ENCODE data around the gene ADM2. TPM values are rescaled to one million over a fixed set of nuclear protein-coding genes. Genes with fewer than 3 reads are reported as not detected.

ADM2 gene
- total RNA-seq, 6 experiments from 2014 or later, result 1.0 to 19.2 (median 2.2) TPM

GRCh38 chr22:50482107-50483074, 1.0 kb downstream of the ADM2 start:
- Histone ChIP-seq H3K4me3 (peak overlapping the region; percentile 45 to 53 (median 52)), H3K27me3 (no peaks in the 10 kb centered on the region), H3K9me3 (no peaks in the 10 kb centered on the region), H3K27ac (no peak overlapping the region), H3K36me3 (no peaks in the 10 kb centered on the region), H3K4me1 (peaks cover 0 to 11% (median 1%) of the 10 kb centered on the region in 4 donors)
- ATAC-seq, result peak; percentile 23 to 64 (median 40)
- TF ChIP-seq POLR2A (IDR thresholded peaks at IDR 0.05) (no peak), CTCF (IDR thresholded peaks at IDR 0.05) (no peak)
- intact Hi-C loops (cut with DNase I), result loop anchor here in 1 of 2 donors (10.0 kb wide), 1 partner anchor 238 kb away; the partner anchor contains the start of gene TUBGCP6
- DNase-seq, result no peak
- WGBS (ENCODE audit: insufficient coverage, low coverage, low lambda C conversion rate, missing lambda C conversion rate), result 44% methylated on average over 7 of the region's 35 CpGs

- no peak overlapping the region for H3K27ac ChIP-seq
These were observed 1.8 kb downstream of the ADM2 start for GRCh38 chr22:50483106-50483505.

GRCh38 chr22:50483556-50483955, 2.2 kb downstream of the ADM2 start:
- no peak for ATAC-seq
- WGBS (ENCODE audit: insufficient coverage, low coverage, low lambda C conversion rate, missing lambda C conversion rate), result no CpG with 5 or more reads among the region's 8 CpGs
- H3K4me1 ChIP-seq, result peaks cover 0 to 11% (median 1%) of the 10 kb centered on the region in 4 donors
- intact Hi-C loops (cut with DNase I), result loop anchor here in 1 of 2 donors (10.0 kb wide), 1 partner anchor 239 kb away; the partner anchor contains the start of gene TUBGCP6
- no peak for DNase-seq
- no peaks in the 10 kb centered on the region for H3K36me3 ChIP-seq
- H3K27me3 ChIP-seq, result no peaks in the 10 kb centered on the region
- H3K4me3 ChIP-seq, result no peak overlapping the region
- no peaks in the 10 kb centered on the region for H3K9me3 ChIP-seq
- TF ChIP-seq POLR2A (IDR thresholded peaks at IDR 0.05) (no peak), CTCF (IDR thresholded peaks at IDR 0.05) (no peak)
- H3K27ac ChIP-seq, result no peak overlapping the region

More at GRCh38 chr22:50483106-50483505, 1.8 kb downstream of the ADM2 start:
- 87% methylated on average over 3 of the region's 10 CpGs for WGBS (ENCODE audit: insufficient coverage, low coverage, low lambda C conversion rate, missing lambda C conversion rate)
- no peaks in the 10 kb centered on the region for H3K36me3 ChIP-seq
- intact Hi-C loops (cut with DNase I), result loop anchor here in 1 of 2 donors (10.0 kb wide), 1 partner anchor 238 kb away; the partner anchor contains the start of gene TUBGCP6
- TF ChIP-seq POLR2A (IDR thresholded peaks at IDR 0.05) (no peak), CTCF (IDR thresholded peaks at IDR 0.05) (no peak)
- no peaks in the 10 kb centered on the region for H3K27me3 ChIP-seq
- no peak for DNase-seq
- H3K4me1 ChIP-seq, result peaks cover 0 to 11% (median 1%) of the 10 kb centered on the region in 4 donors
- H3K4me3 ChIP-seq, result no peak overlapping the region
- no peaks in the 10 kb centered on the region for H3K9me3 ChIP-seq
- ATAC-seq, result no peak

- DNase-seq (peak in 1 of 3 donors; percentile 17), ATAC-seq (no peak)
- no peaks in the 10 kb centered on the region for H3K36me3 ChIP-seq
- H3K27ac ChIP-seq, result no peak overlapping the region
- H3K4me3 ChIP-seq, result no peak overlapping the region
- H3K4me1 ChIP-seq, result peaks cover 0 to 11% (median 1%) of the 10 kb centered on the region in 4 donors
- intact Hi-C loops (cut with DNase I), result loop anchor here in 1 of 2 donors (10.0 kb wide), 1 partner anchor 239 kb away; the partner anchor contains the start of gene TUBGCP6
- no peaks in the 10 kb centered on the region for H3K9me3 ChIP-seq
- 100% methylated on average over 1 of the region's 31 CpGs for WGBS (ENCODE audit: insufficient coverage, low coverage, low lambda C conversion rate, missing lambda C conversion rate)
- TF ChIP-seq CTCF (IDR thresholded peaks at IDR 0.05) (no peak), POLR2A (IDR thresholded peaks at IDR 0.05) (no peak)
- H3K27me3 ChIP-seq, result no peaks in the 10 kb centered on the region
These were observed 2.9 kb downstream of the ADM2 start for GRCh38 chr22:50483977-50484853.

All from right lobe of liver (tissue), 6 donors.